Activated T-cell treated with anti-CD3 and anti-CD28 coated beads for 48 hours (primary cell): ENCODE data around the gene FAM98C.
"Not testable (repeated sequence)": the region's sequence is repeated elsewhere in the genome, so short reads cannot be mapped to it uniquely, and the experiment has no call there.

ENCODE experiments used
- DNase-seq: peaks from one replicate; pipeline ENCODE4 v3.0.0-alpha.2; 2020; ENCODE audit warnings: low read depth

Gene FAM98C

GRCh38 chr19:38399081-38399480 lies 3.8 kb upstream of the FAM98C start:
- DNase-seq = no peak

- DNase-seq = no peak
Observed at GRCh38 chr19:38399537-38399936, 3.4 kb upstream of the FAM98C start.

- DNase-seq = no peak
Observed at GRCh38 chr19:38400361-38400760, 2.5 kb upstream of the FAM98C start.

- no peak for DNase-seq
Observed at GRCh38 chr19:38401148-38401547, 1.7 kb upstream of the FAM98C start.

- no peak for DNase-seq
Observed at GRCh38 chr19:38402623-38402966, 298 bp upstream of the FAM98C start.

- no peak for DNase-seq
Observed at GRCh38 chr19:38404858-38405257, 2.0 kb downstream of the FAM98C start.

- DNase-seq = no peak
Observed at GRCh38 chr19:38405276-38405675, 2.4 kb downstream of the FAM98C start.

GRCh38 chr19:38409631-38410133 lies 6.8 kb downstream of the FAM98C start:
- no peak for DNase-seq

GRCh38 chr19:38410407-38410806 lies 7.5 kb downstream of the FAM98C start:
- not testable (repeated sequence) for DNase-seq

GRCh38 chr19:38411041-38411712 lies 8.3 kb downstream of the FAM98C start:
- DNase-seq = no peak

GRCh38 chr19:38411898-38412297 lies 9.0 kb downstream of the FAM98C start:
- not testable (repeated sequence) for DNase-seq

- no peak for DNase-seq
Observed at GRCh38 chr19:38412491-38412890, 9.6 kb downstream of the FAM98C start.

- no peak for DNase-seq
Observed at GRCh38 chr19:38412961-38413360, 10.1 kb downstream of the FAM98C start.

GRCh38 chr19:38413416-38413815 lies 10.5 kb downstream of the FAM98C start:
- no peak for DNase-seq

- no peak for DNase-seq
Observed at GRCh38 chr19:38417146-38417543, 14.3 kb downstream of the FAM98C start.

- peak; percentile 57 for DNase-seq
Observed at GRCh38 chr19:38417544-38418506, 14.9 kb downstream of the FAM98C start.

GRCh38 chr19:38420935-38421334 lies 18.0 kb downstream of the FAM98C start:
- no peak for DNase-seq

- DNase-seq = no peak
Observed at GRCh38 chr19:38421856-38422255, 19.0 kb downstream of the FAM98C start.

- DNase-seq = no peak
Observed at GRCh38 chr19:38422438-38422837, 19.5 kb downstream of the FAM98C start.

- no peak for DNase-seq
Observed at GRCh38 chr19:38424272-38424671, 21.4 kb downstream of the FAM98C start.

- no peak for DNase-seq
Observed at GRCh38 chr19:38425222-38425809, 22.4 kb downstream of the FAM98C start.

- peak; percentile 53 for DNase-seq
Observed at GRCh38 chr19:38425810-38426466, 23.0 kb downstream of the FAM98C start, which contains the start of gene RASGRP4. Gene RASGRP4, minus strand, starts transcription at chr19:38426219. Its CDS starts 128 bp downstream, at chr19:38426091.
